GM12892 (cell line): Measurements from ENCODE around the gene NPEPL1.

Source experiments
- POLR2A ChIP-seq: IDR thresholded peaks from 2 replicates; pipeline ENCODE4 v1.6.1; 2011; ENCODE audit warnings: low read depth, low read length, control low read depth
- POLR2AphosphoS5 ChIP-seq: IDR thresholded peaks from 2 replicates; pipeline ENCODE4 v1.6.1; 2011; ENCODE audit warnings: low read depth, low read length, control low read depth
- TAF1 ChIP-seq: IDR thresholded peaks from 2 replicates; pipeline ENCODE4 v1.6.1; 2011; ENCODE audit warnings: low read depth, mild to moderate bottlenecking, control low read depth, low read length, borderline replicate concordance

GRCh38 chr20:58693226-58694006 is 816 bp downstream of the NPEPL1 start:
- no peak for TF ChIP-seq POLR2AphosphoS5
- TF ChIP-seq POLR2A = no peak
- TF ChIP-seq TAF1 = no peak
